Gastroesophageal sphincter (tissue), 4 donors: ENCODE data around the gene INPP5E. TPM values are rescaled to one million over a fixed set of nuclear protein-coding genes. Genes with fewer than 3 reads are reported as not detected.

Experiments
- ATAC-seq: fragments of 150-250 bp; one replicate; pipeline ENCODE4 v1.9.1; 2016; ENCODE audit warnings: mild to moderate bottlenecking, moderate library complexity
- H3K27ac ChIP-seq, 4 donors: fragments of 200-600 bp; sonication (generic) in 3 of 4; 1 replicate in 3 of 4; 2 replicates in 1 of 4; pipeline ENCODE4 v1.5.1; 2016 to 2019
- H3K27me3 ChIP-seq: fragments of 200-600 bp; sonication (generic); one replicate; pipeline ENCODE4 v1.5.1; 2019
- H3K36me3 ChIP-seq, 2 donors: fragments of 200-600 bp; sonication (generic); one replicate each; pipeline ENCODE4 v1.5.1; 2019; ENCODE audit warnings: control low read depth in 1 of 2
- H3K4me1 ChIP-seq, 3 donors: fragments of 200-600 bp; sonication (generic); 1 replicate in 2 of 3; 2 replicates in 1 of 3; pipeline ENCODE4 v1.5.1; 2016 to 2019; ENCODE audit warnings: control low read depth in 2 of 3
- H3K4me3 ChIP-seq, 2 donors: fragments of 200-600 bp; sonication (generic); one replicate each; pipeline ENCODE4 v1.5.1; 2019; ENCODE audit warnings: mild to moderate bottlenecking in 1 of 2, moderate library complexity in 1 of 2
- H3K9me3 ChIP-seq, 3 donors: fragments of 200-600 bp; sonication (generic); one replicate each; pipeline ENCODE4 v1.5.1; 2017 to 2019; ENCODE audit warnings: control low read depth in 2 of 3
- CTCF ChIP-seq, 4 experiments: fragments of 200-600 bp in 2 of 4; fragments of 450-650 bp in 2 of 4; sonication (generic) in 1 of 4; IDR thresholded peaks; one replicate each; pipeline ENCODE4 v1.5.1; 2017 to 2019; ENCODE audit warnings: antibody characterized with exemption in 4 of 4, mild to moderate bottlenecking in 2 of 4, moderate library complexity in 2 of 4
- EP300 ChIP-seq: sonication (generic); formaldehyde crosslinking; IDR thresholded peaks from one replicate; pipeline ENCODE4 v1.6.1; 2017; ENCODE audit warnings: antibody characterized with exemption, mild to moderate bottlenecking
- POLR2A ChIP-seq, 2 donors: fragments of 450-650 bp; IDR thresholded peaks; one replicate each; pipeline ENCODE4 v1.6.1; 2017; ENCODE audit warnings: antibody characterized with exemption in 2 of 2, mild to moderate bottlenecking in 2 of 2, moderate library complexity in 1 of 2
- POLR2AphosphoS5 ChIP-seq: sonication (generic); formaldehyde crosslinking; IDR thresholded peaks from one replicate; pipeline ENCODE4 v1.6.1; 2017; ENCODE audit warnings: antibody characterized with exemption
- WGBS, 2 donors: methylation state at CpG; one replicate each; pipeline ENCODE4 v1.1.5; 2018; ENCODE audit warnings: low coverage in 1 of 2; 5-methylcytosine and 5-hydroxymethylcytosine counted together
- total RNA-seq, 4 donors: library from RNA; depleted of rRNA; stranded (reverse); fragments of >200 nt; gene quantifications; one replicate each; pipeline ENCODE4 v1.1.0, GENCODE V29; 2016

Gene INPP5E
- total RNA-seq, 4 donors from 2014 or later, result 7.2 to 13.1 (median 10.0) TPM

- H3K36me3 ChIP-seq, result peaks cover 0 to 56% of the 10 kb centered on the region in 2 donors
- H3K9me3 ChIP-seq, result no peaks in the 10 kb centered on the region
- ATAC-seq, result no peak
- H3K4me3 ChIP-seq, result no peak overlapping the region
- H3K4me1 ChIP-seq, result peaks cover 0 to 60% (median 21%) of the 10 kb centered on the region in 3 donors
- no peak overlapping the region for H3K27ac ChIP-seq
- WGBS, 2 donors, result 100% methylated on average over 2 of the region's 25 CpGs; no CpG with 5 or more reads in 1 of the 2 donors
- H3K27me3 ChIP-seq, result no peaks in the 10 kb centered on the region
- TF ChIP-seq POLR2AphosphoS5 (no peak), POLR2A (IDR thresholded peaks at IDR 0.05) (no peak)
Measured at GRCh38 chr9:136436055-136436634, 3.5 kb downstream of the INPP5E start.

GRCh38 chr9:136434580-136435169, 5.0 kb downstream of the INPP5E start:
- TF ChIP-seq POLR2AphosphoS5, result no peak
- TF ChIP-seq CTCF (IDR thresholded peaks at IDR 0.05), result no peak
- TF ChIP-seq EP300, result no peak
- TF ChIP-seq POLR2A (IDR thresholded peaks at IDR 0.05), result no peak
- Histone ChIP-seq H3K36me3 (peaks cover 0 to 62% of the 10 kb centered on the region in 2 donors), H3K27ac (no peak overlapping the region), H3K9me3 (no peaks in the 10 kb centered on the region), H3K27me3 (no peaks in the 10 kb centered on the region), H3K4me1 (peaks cover 0 to 51% (median 18%) of the 10 kb centered on the region in 3 donors), H3K4me3 (no peak overlapping the region)
- ATAC-seq, result no peak
- 88% methylated on average over 3 of the region's 17 CpGs; no CpG with 5 or more reads in 1 of the 2 donors for WGBS, 2 donors

- H3K27me3 ChIP-seq, result no peaks in the 10 kb centered on the region
- peaks cover 0 to 69% of the 10 kb centered on the region in 2 donors for H3K36me3 ChIP-seq
- 80% methylated on average over 5 of the region's 37 CpGs; no CpG with 5 or more reads in 1 of the 2 donors for WGBS, 2 donors
- no peak for ATAC-seq
- no peak for TF ChIP-seq EP300
- no peak for TF ChIP-seq POLR2A (IDR thresholded peaks at IDR 0.05)
- no peak for TF ChIP-seq CTCF (IDR thresholded peaks at IDR 0.05)
- TF ChIP-seq POLR2AphosphoS5, result no peak
- H3K4me3 ChIP-seq, result no peak overlapping the region
- H3K4me1 ChIP-seq, result peaks cover 0 to 49% (median 18%) of the 10 kb centered on the region in 3 donors
- no peaks in the 10 kb centered on the region for H3K9me3 ChIP-seq
- no peak overlapping the region for H3K27ac ChIP-seq
Measured at GRCh38 chr9:136433849-136434579, 5.6 kb downstream of the INPP5E start.

GRCh38 chr9:136433043-136433715, 6.5 kb downstream of the INPP5E start:
- no peaks in the 10 kb centered on the region for H3K9me3 ChIP-seq
- ATAC-seq, result no peak
- no peak overlapping the region for H3K27ac ChIP-seq
- TF ChIP-seq POLR2AphosphoS5 (no peak), CTCF (IDR thresholded peaks at IDR 0.05) (no peak), EP300 (no peak), POLR2A (IDR thresholded peaks at IDR 0.05) (no peak)
- WGBS, 2 donors, result 88 to 93% methylated on average over 5 to 9 of the region's 36 CpGs
- H3K4me1 ChIP-seq, result peaks cover 0 to 41% (median 18%) of the 10 kb centered on the region in 3 donors
- H3K4me3 ChIP-seq, result no peak overlapping the region
- H3K36me3 ChIP-seq, result peaks cover 0 to 74% of the 10 kb centered on the region in 2 donors
- no peaks in the 10 kb centered on the region for H3K27me3 ChIP-seq

GRCh38 chr9:136432591-136432990, 7.1 kb downstream of the INPP5E start:
- WGBS, 2 donors, result 83 to 100% methylated on average over 1 to 2 of the region's 26 CpGs
- Histone ChIP-seq H3K4me1 (peaks cover 0 to 35% (median 12%) of the 10 kb centered on the region in 3 donors), H3K27me3 (no peaks in the 10 kb centered on the region), H3K36me3 (peaks cover 0 to 74% of the 10 kb centered on the region in 2 donors), H3K4me3 (no peak overlapping the region), H3K9me3 (no peaks in the 10 kb centered on the region), H3K27ac (no peak overlapping the region)
- no peak for ATAC-seq
- TF ChIP-seq POLR2A (IDR thresholded peaks at IDR 0.05) (no peak), CTCF (IDR thresholded peaks at IDR 0.05) (no peak), POLR2AphosphoS5 (no peak), EP300 (no peak)
